ENCODE results near the gene ETV6.

ETV6 gene

GRCh38 chr12:11706509-11707379 is 57.3 kb downstream of the ETV6 start:
- TF ChIP-seq, protein P1, sequence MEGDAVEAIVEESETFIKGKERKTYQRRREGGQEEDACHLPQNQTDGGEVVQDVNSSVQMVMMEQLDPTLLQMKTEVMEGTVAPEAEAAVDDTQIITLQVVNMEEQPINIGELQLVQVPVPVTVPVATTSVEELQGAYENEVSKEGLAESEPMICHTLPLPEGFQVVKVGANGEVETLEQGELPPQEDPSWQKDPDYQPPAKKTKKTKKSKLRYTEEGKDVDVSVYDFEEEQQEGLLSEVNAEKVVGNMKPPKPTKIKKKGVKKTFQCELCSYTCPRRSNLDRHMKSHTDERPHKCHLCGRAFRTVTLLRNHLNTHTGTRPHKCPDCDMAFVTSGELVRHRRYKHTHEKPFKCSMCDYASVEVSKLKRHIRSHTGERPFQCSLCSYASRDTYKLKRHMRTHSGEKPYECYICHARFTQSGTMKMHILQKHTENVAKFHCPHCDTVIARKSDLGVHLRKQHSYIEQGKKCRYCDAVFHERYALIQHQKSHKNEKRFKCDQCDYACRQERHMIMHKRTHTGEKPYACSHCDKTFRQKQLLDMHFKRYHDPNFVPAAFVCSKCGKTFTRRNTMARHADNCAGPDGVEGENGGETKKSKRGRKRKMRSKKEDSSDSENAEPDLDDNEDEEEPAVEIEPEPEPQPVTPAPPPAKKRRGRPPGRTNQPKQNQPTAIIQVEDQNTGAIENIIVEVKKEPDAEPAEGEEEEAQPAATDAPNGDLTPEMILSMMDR (IDR thresholded peaks at IDR 0.05): no peak
- H3K27ac Mint-ChIP-seq: peak overlapping the region; percentile 34
- H3K9me3 Mint-ChIP-seq: no peaks in the 10 kb centered on the region
- DNase-seq: no peak
- H3K27me3 Mint-ChIP-seq (ENCODE audit: low read depth, poor library complexity): no peaks in the 10 kb centered on the region
- H3K4me1 Mint-ChIP-seq: peaks cover 81% of the 10 kb centered on the region
- H3K36me3 Mint-ChIP-seq (ENCODE audit: low read depth): peaks cover 7% of the 10 kb centered on the region
- no peak overlapping the region for H3K4me3 Mint-ChIP-seq

GRCh38 chr12:11707535-11707934 is 58.1 kb downstream of the ETV6 start:
- Mint-ChIP-seq H3K27me3 (ENCODE audit: low read depth, poor library complexity) (no peaks in the 10 kb centered on the region), H3K27ac (no peak overlapping the region), H3K4me1 (peaks cover 78% of the 10 kb centered on the region), H3K36me3 (ENCODE audit: low read depth) (peaks cover 9% of the 10 kb centered on the region), H3K4me3 (no peak overlapping the region), H3K9me3 (no peaks in the 10 kb centered on the region)
- TF ChIP-seq, protein P1 (IDR thresholded peaks at IDR 0.05): no peak
- DNase-seq: no peak

GRCh38 chr12:11709513-11709912 is 60.0 kb downstream of the ETV6 start:
- no peak for DNase-seq
- TF ChIP-seq, protein P1 (IDR thresholded peaks at IDR 0.05): no peak
- H3K4me3 Mint-ChIP-seq: no peak overlapping the region
- peak overlapping the region; percentile 22 for H3K27ac Mint-ChIP-seq
- peaks cover 73% of the 10 kb centered on the region for H3K4me1 Mint-ChIP-seq
- H3K36me3 Mint-ChIP-seq (ENCODE audit: low read depth): peaks cover 18% of the 10 kb centered on the region
- no peaks in the 10 kb centered on the region for H3K27me3 Mint-ChIP-seq (ENCODE audit: low read depth, poor library complexity)
- no peaks in the 10 kb centered on the region for H3K9me3 Mint-ChIP-seq

DNA sequence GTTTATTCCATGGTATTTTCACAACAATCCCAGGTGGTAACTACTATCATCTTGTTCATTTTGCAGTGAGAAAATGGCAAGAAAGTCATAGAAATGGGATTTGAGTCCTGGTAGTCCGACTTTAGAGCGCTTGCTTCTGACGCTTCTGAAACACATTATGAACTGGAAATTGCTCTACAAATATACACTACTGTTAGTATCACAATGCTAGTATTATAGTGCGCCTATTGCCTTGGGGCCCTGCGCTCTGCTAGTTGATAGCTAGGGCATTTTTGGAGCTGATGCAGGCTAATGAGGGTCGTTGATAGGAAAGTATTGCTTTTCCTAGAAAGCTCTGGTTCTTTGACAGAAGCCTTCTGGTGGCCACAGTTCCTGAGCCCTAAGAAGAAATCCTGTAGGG is 61.0 kb downstream of the ETV6 start:
- no peak for DNase-seq
- H3K4me3 Mint-ChIP-seq: no peak overlapping the region
- H3K27me3 Mint-ChIP-seq (ENCODE audit: low read depth, poor library complexity): no peaks in the 10 kb centered on the region
- peaks cover 67% of the 10 kb centered on the region for H3K4me1 Mint-ChIP-seq
- peaks cover 26% of the 10 kb centered on the region for H3K36me3 Mint-ChIP-seq (ENCODE audit: low read depth)
- H3K9me3 Mint-ChIP-seq: no peaks in the 10 kb centered on the region
- TF ChIP-seq, protein P1 (IDR thresholded peaks at IDR 0.05): no peak
- no peak overlapping the region for H3K27ac Mint-ChIP-seq

DNA sequence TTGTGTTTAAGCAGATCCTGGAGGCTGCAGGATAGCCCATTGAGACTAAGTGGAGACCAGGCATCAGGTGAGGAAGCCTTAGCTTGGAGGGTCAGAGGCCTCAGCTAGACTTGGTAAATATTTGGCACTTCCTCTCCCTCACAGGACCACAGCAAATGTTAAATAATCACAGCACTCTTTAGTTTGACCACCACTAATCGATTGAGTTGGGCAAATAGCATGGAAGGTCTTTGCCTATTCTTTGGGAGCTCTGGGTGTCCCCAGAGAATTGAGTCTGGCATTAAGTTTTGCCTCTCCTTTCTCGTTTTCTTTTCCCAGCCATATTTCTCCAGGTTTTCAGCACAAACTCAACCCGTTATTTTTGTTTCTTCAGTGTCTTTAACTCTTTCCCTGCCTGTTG is 61.4 kb downstream of the ETV6 start:
- H3K9me3 Mint-ChIP-seq: no peaks in the 10 kb centered on the region
- H3K27ac Mint-ChIP-seq: peak overlapping the region; percentile 1
- H3K4me3 Mint-ChIP-seq: no peak overlapping the region
- peaks cover 63% of the 10 kb centered on the region for H3K4me1 Mint-ChIP-seq
- H3K36me3 Mint-ChIP-seq (ENCODE audit: low read depth): peaks cover 26% of the 10 kb centered on the region
- no peaks in the 10 kb centered on the region for H3K27me3 Mint-ChIP-seq (ENCODE audit: low read depth, poor library complexity)
- DNase-seq: no peak
- TF ChIP-seq, protein P1 (IDR thresholded peaks at IDR 0.05): no peak
